ENCODE data around the gene TLR2.
A peak's percentile ranks its signal among the peaks of the same experiment; 100 is the strongest.

Gene TLR2, protein sequence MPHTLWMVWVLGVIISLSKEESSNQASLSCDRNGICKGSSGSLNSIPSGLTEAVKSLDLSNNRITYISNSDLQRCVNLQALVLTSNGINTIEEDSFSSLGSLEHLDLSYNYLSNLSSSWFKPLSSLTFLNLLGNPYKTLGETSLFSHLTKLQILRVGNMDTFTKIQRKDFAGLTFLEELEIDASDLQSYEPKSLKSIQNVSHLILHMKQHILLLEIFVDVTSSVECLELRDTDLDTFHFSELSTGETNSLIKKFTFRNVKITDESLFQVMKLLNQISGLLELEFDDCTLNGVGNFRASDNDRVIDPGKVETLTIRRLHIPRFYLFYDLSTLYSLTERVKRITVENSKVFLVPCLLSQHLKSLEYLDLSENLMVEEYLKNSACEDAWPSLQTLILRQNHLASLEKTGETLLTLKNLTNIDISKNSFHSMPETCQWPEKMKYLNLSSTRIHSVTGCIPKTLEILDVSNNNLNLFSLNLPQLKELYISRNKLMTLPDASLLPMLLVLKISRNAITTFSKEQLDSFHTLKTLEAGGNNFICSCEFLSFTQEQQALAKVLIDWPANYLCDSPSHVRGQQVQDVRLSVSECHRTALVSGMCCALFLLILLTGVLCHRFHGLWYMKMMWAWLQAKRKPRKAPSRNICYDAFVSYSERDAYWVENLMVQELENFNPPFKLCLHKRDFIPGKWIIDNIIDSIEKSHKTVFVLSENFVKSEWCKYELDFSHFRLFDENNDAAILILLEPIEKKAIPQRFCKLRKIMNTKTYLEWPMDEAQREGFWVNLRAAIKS

DNA sequence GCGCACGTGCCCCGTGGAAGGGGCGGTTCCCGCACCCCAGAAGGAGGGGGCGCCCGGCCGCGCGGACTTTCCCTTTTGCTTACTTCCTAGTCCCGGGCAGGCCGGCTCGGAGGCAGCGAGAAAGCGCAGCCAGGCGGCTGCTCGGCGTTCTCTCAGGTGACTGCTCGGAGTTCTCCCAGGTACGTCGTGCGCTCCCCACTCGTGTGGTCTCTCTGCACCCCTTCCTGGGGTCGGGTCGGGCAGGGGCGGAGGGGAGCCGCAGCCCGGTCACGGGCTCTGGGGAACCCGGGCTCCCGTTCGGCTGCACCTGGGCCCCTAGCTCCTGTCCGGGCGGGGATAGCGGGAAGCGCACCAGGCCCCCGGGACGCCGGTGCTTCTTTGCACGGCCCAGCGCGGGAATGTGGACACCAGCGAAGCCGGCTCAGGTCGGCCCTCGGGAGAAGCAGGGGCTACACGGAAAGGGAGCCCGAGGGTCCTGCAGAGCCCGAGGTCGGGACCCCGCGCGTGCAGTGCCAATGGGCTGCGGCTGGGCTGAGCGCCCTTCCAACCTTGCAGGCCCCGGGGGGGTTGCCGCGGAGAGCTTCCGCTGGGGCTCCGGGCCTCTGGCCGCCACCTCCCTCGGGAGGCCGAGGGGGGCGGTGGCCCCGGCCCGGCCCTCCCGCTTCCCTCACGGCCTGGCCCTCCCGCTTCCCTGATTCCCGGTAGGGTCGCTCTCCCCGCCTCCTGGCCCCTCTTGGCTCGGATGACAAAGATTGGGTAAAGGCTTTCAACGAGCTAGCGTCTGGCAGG, at the start of gene TLR2:
Gene TLR2, plus strand, starts transcription at position 99 of the 789 bp plus-strand sequence. CDS start 18,628 bp downstream, outside the sequence.
- no peak for DNase-seq (ENCODE audit: low read depth)

DNA sequence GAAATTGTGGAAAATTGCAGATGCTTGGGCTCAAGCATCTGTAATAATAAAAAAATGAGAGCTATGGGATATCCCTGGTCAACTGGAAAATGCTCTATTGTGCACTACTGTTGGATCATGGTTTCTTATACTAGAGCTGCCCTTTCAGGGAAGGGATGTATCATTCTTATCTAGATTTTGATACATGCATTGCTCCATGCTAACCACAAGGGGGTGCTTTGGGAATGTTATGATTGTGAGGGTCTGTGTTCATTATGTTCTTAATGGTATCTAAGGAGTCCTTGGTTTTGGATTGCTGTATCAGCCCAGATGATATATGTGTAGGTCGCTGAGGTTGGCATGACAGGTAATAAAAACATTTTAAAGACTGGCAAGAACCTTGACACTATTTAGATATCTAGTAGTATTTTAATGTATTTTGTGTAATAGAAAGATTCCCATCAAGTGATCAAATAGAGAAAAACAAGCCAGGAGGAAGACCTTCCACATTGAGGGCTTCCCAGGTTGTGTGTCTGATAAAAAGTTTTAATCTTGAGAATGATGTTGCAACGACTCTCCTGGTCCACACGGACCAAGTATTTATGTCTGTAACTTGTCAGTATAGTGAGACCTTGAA, 49.2 kb upstream of the TLR2 start:
- peak; percentile 53 for DNase-seq (ENCODE audit: low read depth)

DNA sequence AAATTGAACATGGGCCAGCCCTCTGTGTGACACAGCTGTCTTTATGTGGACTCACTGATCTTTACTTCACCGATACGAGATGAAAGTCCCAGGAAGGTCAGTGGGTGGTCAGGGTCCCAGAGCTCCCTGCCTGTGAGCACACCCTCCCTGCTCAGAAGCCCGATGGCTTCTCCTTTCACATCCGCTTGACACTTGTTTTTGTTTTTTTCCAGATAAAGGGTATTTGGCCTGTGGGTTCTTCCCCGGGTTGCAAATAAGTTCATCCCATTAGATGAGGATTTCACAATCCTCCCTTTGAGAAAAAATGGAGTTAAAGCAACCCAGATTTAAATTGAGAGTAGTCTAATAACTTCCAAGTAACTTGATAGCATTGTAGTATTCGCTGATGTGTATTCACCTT, 48.2 kb upstream of the TLR2 start:
- no peak for DNase-seq (ENCODE audit: low read depth)

DNA sequence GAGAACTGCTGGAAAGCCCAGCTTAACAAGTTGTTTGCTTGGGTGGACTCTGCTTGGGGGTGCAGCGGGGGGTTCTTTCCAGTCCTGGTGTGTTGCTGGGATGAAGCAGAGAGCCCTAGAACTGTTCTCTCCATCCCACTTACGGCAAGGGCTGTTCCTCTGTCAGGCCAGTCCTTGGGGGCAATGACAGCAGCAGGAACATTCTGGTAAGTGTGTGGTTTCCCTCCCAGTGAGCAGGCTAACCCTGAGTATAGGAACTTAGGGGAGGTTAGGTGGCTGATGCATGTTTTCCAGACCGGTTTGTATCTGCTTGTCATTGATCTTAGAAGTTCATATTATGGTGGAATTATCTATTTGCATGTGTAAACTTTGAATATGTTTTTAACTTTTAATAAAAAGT, 46.9 kb upstream of the TLR2 start:
- DNase-seq (ENCODE audit: low read depth), result no peak

DNA sequence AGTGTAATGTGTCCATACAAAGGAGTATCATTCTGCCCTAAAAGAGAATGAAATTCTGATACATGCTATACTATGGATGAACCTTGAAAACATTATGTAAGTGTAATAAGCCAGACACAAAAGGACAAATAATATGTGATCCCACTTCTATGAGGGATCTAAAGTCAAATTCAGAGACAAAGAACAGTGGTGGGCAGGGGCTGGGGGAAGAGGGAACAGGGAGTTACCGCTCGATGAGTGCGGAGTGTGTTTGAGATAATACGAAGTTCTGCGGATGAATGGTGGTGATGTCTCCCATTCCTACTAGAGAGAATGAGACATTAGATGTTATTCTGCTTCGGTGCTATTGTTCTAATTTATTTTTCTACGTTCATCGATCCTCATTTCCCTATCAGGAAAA, 46.1 kb upstream of the TLR2 start:
- no peak for DNase-seq (ENCODE audit: low read depth)

DNA sequence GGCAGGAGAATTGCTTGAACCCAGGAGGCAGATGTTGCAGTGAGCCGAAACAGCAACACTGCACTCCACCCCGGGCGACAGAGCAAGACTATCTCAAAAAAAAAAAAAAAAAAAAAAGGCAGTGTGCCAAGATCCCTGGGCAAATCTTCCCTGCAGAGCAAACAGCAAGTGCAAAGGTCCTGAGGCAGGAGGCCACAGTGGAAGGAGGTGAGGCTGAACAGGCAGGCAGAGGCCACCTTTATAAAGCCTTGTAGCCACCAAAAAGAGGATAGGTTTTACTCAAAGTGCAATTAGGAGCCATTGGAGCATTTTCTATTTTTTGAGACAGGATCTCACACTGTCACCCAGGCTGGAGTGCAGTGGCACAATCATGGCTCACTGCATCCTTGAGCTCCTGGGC, 45.1 kb upstream of the TLR2 start:
- no peak for DNase-seq (ENCODE audit: low read depth)

DNA sequence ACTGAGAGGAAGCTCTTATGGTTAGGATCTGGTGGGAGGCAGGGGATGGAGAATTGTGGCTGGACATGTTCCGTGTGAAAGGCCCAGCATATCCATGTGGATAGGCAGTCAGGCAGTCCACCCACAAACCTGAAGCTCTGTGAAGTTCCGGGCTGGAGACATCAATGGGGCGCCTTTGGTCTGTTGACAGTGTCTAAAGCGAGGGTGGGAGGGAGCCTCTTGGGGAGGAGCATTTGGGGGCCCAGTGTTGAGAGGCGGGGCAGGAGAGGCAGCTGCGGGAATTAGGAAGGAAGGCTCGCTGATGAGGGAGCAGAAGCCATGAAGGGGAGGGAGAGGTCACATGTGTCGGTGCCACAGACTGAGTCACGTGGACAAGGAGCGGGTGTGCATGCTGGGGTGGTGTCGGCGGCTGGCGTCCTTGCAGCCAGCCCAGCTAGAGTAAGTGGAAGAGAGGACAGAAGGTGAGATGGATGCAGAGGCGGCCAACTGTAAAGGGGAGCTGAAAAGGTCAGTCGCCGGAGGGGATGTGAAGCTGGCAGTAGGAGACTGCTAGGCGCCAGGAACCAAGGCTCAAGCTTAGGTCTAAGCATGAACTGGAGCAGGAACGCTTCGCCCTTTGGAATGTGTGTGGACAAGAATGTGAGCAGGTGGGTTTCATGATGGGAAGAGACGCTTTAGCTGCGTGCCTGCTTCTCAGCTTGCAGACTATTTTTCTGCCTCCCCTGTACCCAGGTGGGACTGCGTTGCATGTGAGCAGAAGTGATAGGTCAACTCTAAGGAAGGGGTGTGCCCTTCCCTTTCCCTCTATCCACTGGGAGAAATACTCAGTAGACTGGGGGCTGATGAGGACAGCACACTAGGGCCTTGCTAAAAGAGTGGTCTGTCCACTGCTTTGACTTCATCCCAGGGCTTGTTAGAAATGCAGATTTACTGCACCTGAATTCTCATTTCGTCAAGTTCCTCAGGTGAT, 44.0 kb upstream of the TLR2 start:
- DNase-seq (ENCODE audit: low read depth), result no peak

DNA sequence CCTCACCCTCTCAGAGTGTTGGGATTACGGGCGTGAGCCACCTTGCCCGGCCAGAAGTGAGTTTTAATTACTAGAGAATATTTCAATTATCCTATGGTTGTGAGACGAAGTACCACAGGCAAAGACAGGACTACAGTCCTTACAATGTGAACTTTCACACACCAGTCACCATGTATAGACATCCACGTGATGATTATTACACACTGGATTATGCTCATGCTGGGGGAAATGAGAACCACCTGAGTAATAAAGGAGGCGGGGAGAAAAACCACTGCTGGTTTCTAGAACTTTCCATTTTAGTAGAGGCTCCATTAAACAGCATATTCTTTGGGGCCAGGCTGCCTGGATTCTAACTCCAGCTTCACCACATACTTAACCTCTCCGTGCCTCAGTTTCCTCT, 42.5 kb upstream of the TLR2 start:
- peak; percentile 20 for DNase-seq (ENCODE audit: low read depth)

DNA sequence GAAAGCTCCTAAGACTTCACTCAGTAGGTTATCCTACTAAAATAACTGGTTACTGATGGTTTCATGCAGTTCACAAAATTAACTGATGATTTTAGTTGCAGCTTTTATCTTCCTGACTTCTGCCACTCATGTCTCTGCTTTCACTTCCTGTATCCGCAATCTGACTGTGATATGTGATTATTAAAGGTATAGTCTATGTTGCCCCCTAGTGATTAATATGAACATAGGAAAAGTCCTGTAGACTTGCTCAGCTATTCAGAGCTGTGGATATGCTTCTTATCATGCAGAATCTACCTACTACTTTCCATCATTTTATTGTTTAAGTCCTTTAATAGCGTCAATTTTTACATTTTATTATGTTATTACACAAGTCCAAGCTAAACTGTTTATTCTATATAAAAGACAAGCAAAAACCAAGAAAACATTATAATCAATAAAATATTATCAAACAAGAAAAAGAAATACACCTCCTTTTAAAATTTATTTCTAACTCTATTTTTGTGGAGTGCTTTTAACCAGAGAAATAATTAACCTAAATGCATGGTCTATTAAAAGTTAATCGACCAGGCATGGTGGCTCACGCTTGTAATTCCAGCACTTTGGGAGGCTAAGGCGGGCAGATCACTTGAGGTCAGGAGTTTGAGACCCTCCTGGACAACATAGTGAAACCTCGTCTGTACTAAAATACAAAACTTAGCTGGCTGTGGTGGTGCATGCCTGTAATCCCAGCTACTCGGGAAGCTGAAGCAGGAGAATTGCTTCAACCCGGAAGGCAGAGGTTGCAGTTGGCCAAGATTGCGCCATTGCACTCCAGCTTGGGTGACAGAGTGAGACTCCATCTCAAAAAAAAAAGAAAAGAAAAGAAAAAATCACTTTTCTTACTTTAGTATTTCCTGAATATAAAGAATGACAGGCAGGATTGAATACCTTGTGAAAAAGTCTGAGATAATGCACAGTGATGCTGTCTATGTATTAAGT, 40.4 kb upstream of the TLR2 start:
- DNase-seq (ENCODE audit: low read depth), result peak; percentile 77

DNA sequence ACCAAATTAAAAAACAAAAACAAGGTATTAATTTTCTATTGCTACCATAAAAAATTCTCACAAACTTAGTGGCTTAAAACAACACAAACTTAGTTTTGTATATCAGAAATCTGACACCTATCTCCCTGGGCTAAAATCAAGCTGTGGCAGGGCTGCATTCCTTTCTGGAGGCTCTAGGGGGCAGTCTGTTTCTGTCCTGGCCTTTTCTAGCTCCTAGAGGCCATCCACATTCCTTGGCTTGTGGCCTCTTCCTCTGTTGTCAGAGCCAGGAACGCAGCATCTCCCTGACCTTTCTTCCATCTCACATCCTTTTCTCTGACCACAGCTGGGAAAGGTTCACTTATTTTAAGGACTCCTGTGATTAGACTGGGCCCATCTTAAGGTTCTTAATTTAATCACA, 38.9 kb upstream of the TLR2 start:
- peak; percentile 15 for DNase-seq (ENCODE audit: low read depth)

DNA sequence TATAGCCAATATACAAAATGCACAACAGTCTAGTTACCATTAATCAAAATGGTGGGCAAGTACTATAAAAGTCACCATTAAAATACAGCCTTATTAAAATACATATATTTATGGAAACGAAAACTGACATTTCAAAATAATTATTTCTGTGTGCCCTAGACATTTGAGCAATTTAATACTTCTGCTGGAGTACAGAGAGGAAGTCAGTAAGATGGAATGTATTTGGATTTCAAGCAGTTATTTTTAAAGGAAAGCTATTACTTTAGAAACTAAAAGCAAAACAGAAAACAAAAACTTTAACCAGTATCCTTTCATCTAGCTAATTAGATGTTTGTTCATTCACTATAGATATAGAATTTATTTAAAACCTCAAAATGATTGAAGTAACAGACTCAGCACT, 37.8 kb upstream of the TLR2 start:
- DNase-seq (ENCODE audit: low read depth), result no peak

DNA sequence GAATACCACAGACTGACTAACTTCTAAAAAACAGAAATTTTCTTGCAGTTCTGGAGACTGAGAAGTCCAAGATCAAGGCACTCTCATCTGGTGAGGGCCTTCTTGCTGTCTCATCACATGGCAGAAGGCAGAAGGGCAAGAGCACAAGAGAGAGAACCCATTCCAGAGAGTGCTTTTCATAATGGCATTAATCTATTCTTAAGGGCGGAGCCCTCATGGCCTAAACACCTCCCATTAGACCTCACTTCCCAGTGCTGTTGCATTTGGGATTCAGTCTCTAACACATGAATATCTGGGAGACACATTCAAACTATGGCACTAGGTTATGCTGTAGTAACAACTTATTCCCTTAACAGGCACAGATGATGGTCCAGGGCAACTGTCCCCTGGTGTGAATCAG, 37.1 kb upstream of the TLR2 start:
- no peak for DNase-seq (ENCODE audit: low read depth)

DNA sequence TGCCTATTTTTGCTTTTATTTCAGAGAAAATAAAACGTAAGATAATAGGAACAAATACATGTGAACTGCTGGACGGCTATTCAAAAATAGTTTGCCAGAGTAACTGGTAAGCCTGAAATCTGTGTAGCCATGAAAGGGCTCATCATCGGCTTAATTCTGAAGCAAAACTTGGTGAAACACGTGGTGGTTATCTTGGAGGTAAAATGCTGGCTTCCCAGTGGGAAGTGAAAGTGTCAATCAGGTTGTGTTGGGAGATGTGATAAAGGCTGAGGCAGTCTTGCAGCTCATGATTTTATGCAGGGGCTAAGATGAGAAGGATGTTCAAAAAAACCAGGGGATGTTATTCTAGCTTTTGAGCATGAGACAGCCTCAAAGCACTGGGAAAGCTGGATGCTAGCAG, 36.1 kb upstream of the TLR2 start:
- no peak for DNase-seq (ENCODE audit: low read depth)

DNA sequence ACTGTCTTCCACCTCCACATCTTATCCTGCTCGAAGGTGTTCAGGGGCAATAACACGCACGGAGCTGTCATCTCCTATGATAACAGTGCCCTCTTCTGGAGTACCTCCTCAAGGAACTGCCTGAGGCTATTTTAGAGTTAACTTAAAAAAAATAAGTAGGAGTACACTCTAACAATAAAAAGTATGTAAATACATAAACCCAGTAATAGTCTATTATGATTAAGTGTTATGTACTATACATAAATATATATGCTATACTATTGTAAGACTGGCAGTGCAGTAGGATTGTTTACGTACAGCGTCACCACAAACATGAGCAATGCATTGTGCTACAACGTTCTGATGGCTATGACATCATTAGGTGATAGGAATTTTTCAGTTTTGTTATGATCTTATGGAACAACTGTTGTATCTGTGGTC, 34.5 kb upstream of the TLR2 start:
- DNase-seq (ENCODE audit: low read depth), result peak; percentile 63

DNA sequence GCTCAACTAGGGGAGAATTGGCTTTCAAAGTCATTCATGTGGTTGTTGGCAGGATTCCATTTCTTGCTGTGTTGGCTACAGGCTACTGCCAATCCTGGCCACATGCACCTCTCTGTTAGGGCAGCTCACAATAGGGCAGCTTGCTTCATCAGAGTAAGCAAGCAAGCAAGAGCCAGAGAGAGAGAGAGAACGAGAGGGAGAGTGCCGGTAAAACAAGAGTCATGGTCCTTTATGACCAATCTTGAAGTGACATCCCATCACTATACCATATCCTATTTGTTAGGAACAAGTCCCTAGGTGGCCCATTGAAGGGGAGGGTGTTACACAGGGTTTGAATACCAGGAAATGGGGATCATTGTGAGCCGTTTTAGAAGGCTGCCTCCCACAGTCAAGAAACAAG, 33.0 kb upstream of the TLR2 start:
- DNase-seq (ENCODE audit: low read depth), result no peak

DNA sequence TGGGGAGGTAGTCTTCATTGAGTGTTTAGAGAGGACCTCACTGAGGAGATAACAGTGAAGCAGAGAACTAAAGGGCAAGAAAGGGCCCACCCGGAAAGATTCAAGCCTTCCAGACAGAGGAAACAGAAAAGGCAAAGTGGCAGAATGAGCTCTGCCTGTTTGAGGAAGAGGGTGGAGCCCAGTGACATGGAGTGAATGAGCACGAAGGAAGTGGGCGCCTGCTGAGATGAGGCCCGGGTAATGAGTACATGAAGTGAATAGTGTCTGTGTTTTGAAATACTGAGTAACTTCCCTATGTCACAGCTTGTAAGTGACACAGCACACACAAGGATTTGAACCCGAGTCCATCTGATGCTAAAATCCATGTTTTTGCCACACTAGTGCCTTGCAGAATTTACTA, 32.5 kb upstream of the TLR2 start:
- peak; percentile 5 for DNase-seq (ENCODE audit: low read depth)

DNA sequence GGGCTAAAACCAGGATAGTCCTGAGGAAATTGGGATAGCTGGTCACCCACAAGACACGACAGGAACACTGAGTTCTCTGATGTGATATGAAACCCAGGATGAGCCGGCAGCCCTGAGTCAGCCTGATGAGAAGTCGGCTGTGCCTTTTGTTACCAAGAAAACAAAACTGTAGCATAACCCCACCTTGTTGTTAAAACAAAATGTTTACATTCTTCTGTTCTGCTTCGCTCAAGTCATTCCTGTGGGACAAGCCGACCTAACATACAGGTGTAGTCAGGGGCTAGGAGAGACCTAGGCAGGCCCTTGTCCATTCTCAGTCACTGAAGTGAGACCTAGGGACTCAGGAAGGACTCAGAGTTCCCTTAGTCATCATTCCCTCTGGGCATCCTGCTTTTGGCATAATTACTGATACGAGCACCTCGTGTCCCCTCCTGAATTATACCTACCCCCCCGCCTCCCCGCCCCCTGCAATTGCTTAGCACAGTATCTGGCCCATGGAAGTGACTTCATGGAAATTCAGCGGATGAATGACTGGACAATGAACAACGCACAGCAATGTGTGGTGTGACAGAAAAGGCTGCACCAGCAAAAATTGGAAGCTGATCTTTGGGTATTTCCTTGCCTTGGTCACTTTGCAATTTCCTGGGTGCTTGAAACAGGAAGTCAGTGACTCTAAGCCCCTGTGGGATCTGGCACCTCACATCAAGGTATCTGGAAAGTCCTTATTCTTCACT, 31.9 kb upstream of the TLR2 start:
- DNase-seq (ENCODE audit: low read depth), result peak; percentile 35

DNA sequence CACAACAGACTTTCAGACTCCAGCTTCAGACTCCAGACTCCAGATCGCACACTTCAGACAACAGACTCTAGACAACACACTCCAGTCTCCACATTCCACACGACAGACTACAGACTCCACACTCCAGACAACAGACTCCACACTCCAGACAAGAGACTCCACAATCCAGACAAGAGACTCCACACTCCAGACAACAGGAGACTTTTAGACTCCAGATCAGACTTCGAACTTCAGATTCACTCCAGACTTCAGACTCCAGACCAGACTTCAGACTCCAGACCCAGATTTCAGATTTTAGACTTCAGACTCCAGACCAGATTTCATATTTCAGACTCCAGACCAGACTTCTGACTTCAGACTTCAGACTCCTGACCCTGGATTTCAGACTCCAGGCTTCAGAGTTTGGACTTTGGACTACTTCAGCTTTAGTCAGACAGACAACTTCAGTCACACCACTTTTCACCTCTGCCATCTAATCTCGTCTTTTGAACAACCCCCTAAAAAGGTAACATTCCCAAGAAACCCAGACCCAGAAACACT, 29.0 kb upstream of the TLR2 start:
- no peak for DNase-seq (ENCODE audit: low read depth)

DNA sequence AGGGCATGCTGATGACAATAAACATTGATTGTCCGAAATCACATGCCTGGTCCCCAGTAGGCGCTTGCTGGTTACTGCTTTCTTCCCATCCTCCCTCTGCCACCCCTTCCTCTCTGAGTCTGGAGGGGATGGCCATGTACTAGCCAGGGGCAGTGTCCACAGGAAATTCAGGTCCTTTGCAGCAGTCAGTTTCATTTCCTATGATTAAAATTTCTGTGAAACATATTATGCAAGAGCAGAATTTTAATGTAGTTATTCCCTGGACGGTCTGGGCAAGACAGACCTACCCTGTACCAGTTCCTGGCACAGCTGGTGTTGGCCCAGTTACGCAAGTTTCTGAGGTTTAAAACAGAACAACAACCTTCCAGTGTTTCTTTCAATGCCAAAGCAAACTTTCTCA, 28.2 kb upstream of the TLR2 start:
- no peak for DNase-seq (ENCODE audit: low read depth)

Measured in ELR (cell line).